GM12878 (cell line): ENCODE results near the gene NAA25. TPM values are rescaled to one million over a fixed set of nuclear protein-coding genes. Genes with fewer than 3 reads are reported as not detected.

ENCODE experiments used
- ATAC-seq: fragments of 200-7000 bp; cut with Tn5 transposase; 3 replicates; pipeline ENCODE4 v1.9.1; 2020; ENCODE audit warnings: mild to moderate bottlenecking, moderate library complexity
- BruUV-seq: library from RNA; stranded (reverse); fragments of 400-500 nt; replicated peaks from 2 replicates; lab custom pipeline; 2021; lab: Mats Ljungman, UMichigan
- CTCF ChIA-PET: fragments of 300-600 bp; sonication (Branson Sonifier 250); formaldehyde crosslinking; extraction: SDS; loops from one replicate; lab custom pipeline; 2021; ENCODE audit warnings: inconsistent platforms; lab: Yijun Ruan, JAX
- POLR2A ChIA-PET: fragments of 350-600 bp; formaldehyde crosslinking; extraction: SDS; loops from one replicate; lab custom pipeline; 2021; ENCODE audit warnings: inconsistent platforms; lab: Charles Lee
- RAD21 ChIA-PET: fragments of 300-600 bp; sonication (Branson Sonifier 250); formaldehyde crosslinking; loops from one replicate; lab custom pipeline; 2023; ENCODE audit warnings: antibody characterized with exemption; ENCODE audit not compliant: unreplicated experiment; lab: Charles Lee
- SMC1A ChIA-PET: fragments of 300-600 bp; sonication (Branson Sonifier 250); formaldehyde crosslinking; loops from one replicate; lab custom pipeline; 2023; ENCODE audit not compliant: unreplicated experiment, uncharacterized antibody; lab: Charles Lee
- DNase-seq: peaks from one replicate; pipeline ENCODE4 v3.0.0-alpha.2; 2011; ENCODE audit warnings: low read depth, low spot score
- FAIRE-seq: peaks from 3 replicates; lab custom pipeline; 2011; peaks lifted over from hg19 to GRCh38; lab: Jason Lieb, UNC
- H2AFZ ChIP-seq: 2 replicates; pipeline ENCODE4 v1.6.0; 2011; ENCODE audit warnings: low read depth, low read length, control low read depth; ENCODE audit not compliant: control insufficient read depth
- H3K27ac ChIP-seq: 2 replicates; pipeline ENCODE4 v1.5.1; 2011; ENCODE audit warnings: control low read depth; ENCODE audit not compliant: control insufficient read depth, insufficient read depth
- H3K27me3 ChIP-seq, 2 experiments: replicated peaks in 1 of 2; 2 replicates each; pipeline versions ENCODE4 v1.6.0 to v1.6.1; 2011; ENCODE audit warnings: low read length in 1 of 2; ENCODE audit not compliant: control insufficient read depth in 2 of 2, insufficient read depth in 2 of 2
- H3K36me3 ChIP-seq, 2 experiments: 2 replicates each; pipeline ENCODE4 v1.5.1; 2011; ENCODE audit warnings: low read length in 1 of 2; ENCODE audit not compliant: control insufficient read depth in 2 of 2, insufficient read depth in 2 of 2
- H3K4me1 ChIP-seq: 2 replicates; pipeline ENCODE4 v1.6.1; 2011; ENCODE audit warnings: mild to moderate bottlenecking, low read length, moderate library complexity, mixed read lengths; ENCODE audit not compliant: control insufficient read depth, insufficient read depth
- H3K4me2 ChIP-seq: 2 replicates; pipeline ENCODE4 v1.6.0; 2011; ENCODE audit warnings: control low read depth; ENCODE audit not compliant: control insufficient read depth, insufficient read depth
- H3K4me3 ChIP-seq: fragments of 200-600 bp; sonication (generic); 2 replicates; pipeline ENCODE4 v1.5.1; 2016
- H3K79me2 ChIP-seq: 2 replicates; pipeline ENCODE4 v1.6.0; 2011; ENCODE audit warnings: low read length; ENCODE audit not compliant: control insufficient read depth, insufficient read depth
- H3K9ac ChIP-seq: 2 replicates; pipeline ENCODE4 v1.8.0; 2011; ENCODE audit warnings: low read length, control low read depth, mixed read lengths; ENCODE audit not compliant: control insufficient read depth, insufficient read depth
- H3K9me3 ChIP-seq: replicated peaks from 3 replicates; pipeline ENCODE4 v1.5.1; 2011; ENCODE audit warnings: mild to moderate bottlenecking, low read length; ENCODE audit not compliant: control insufficient read depth, insufficient read depth
- H4K20me1 ChIP-seq: 2 replicates; pipeline ENCODE4 v1.6.0; 2011; ENCODE audit not compliant: control insufficient read depth, insufficient read depth
- CBFB ChIP-seq: IDR thresholded peaks from 2 replicates; pipeline ENCODE4 v1.6.1; 2016; ENCODE audit warnings: antibody characterized with exemption, low read depth
- CHD2 ChIP-seq: IDR thresholded peaks from 2 replicates; pipeline ENCODE4 v1.6.1; 2011; ENCODE audit warnings: low read depth, low read length, improper control_type of control experiment, borderline replicate concordance
- CREB1 ChIP-seq: IDR thresholded peaks from 2 replicates; pipeline ENCODE4 v1.6.1; 2012; ENCODE audit warnings: low read depth, mild to moderate bottlenecking, inconsistent platforms
- EED ChIP-seq: sonication (generic); IDR thresholded peaks from 2 replicates; pipeline ENCODE4 v1.6.1; 2016; ENCODE audit warnings: antibody characterized with exemption, low read depth
- FOXM1 ChIP-seq: IDR thresholded peaks from 2 replicates; pipeline ENCODE4 v1.6.1; 2012; ENCODE audit warnings: low read depth, mild to moderate bottlenecking, inconsistent platforms, low read length, moderate library complexity
- HCFC1 ChIP-seq: fragments of 150-350 bp; IDR thresholded peaks from 2 replicates; pipeline ENCODE4 v1.6.1; 2014; ENCODE audit warnings: low read length
- JUNB ChIP-seq: IDR thresholded peaks from 2 replicates; pipeline ENCODE4 v1.6.1; 2016; ENCODE audit warnings: antibody characterized with exemption, mild to moderate bottlenecking
- KAT2A ChIP-seq: conservative IDR thresholded peaks from 2 replicates; pipeline ENCODE4 v1.6.1; 2011; ENCODE audit warnings: low read depth, low read length; ENCODE audit not compliant: control insufficient read depth
- KDM1A ChIP-seq: fragments of 200-600 bp; sonication (generic); IDR thresholded peaks from 2 replicates; pipeline ENCODE4 v1.6.1; 2016; ENCODE audit warnings: borderline replicate concordance
- MYB ChIP-seq: fragments of 150-350 bp; IDR thresholded peaks from 2 replicates; pipeline ENCODE4 v1.6.1; 2014; ENCODE audit warnings: mild to moderate bottlenecking, low read depth, low read length, borderline replicate concordance
- NFYA ChIP-seq: IDR thresholded peaks from 2 replicates; pipeline ENCODE4 v1.6.1; 2011; ENCODE audit warnings: low read depth, mild to moderate bottlenecking, low read length, improper control_type of control experiment, borderline replicate concordance
- SIN3A ChIP-seq: IDR thresholded peaks from 2 replicates; pipeline ENCODE4 v1.6.1; 2012; ENCODE audit warnings: low read depth, low read length, improper control_type of control experiment
- SMC3 ChIP-seq: IDR thresholded peaks from 2 replicates; pipeline ENCODE4 v1.6.1; 2011; ENCODE audit warnings: low read length, improper control_type of control experiment, borderline replicate concordance
- SPI1 ChIP-seq: IDR thresholded peaks from 2 replicates; pipeline ENCODE4 v1.6.1; 2011; ENCODE audit warnings: low read depth, mild to moderate bottlenecking, low read length, moderate library complexity, borderline replicate concordance; ENCODE audit not compliant: insufficient read depth
- SUPT20H ChIP-seq: IDR thresholded peaks from 2 replicates; pipeline ENCODE4 v1.6.1; 2011; ENCODE audit warnings: low read depth, mild to moderate bottlenecking, low read length, moderate library complexity, borderline replicate concordance; ENCODE audit not compliant: control insufficient read depth
- TARDBP ChIP-seq: IDR thresholded peaks from 2 replicates; pipeline ENCODE4 v1.6.1; 2016; ENCODE audit warnings: borderline replicate concordance
- TCF3 ChIP-seq: IDR thresholded peaks from 2 replicates; pipeline ENCODE4 v1.6.1; 2012; ENCODE audit warnings: low read depth, mild to moderate bottlenecking, low read length, borderline replicate concordance; ENCODE audit not compliant: insufficient read depth
- TCF7 ChIP-seq: IDR thresholded peaks from 2 replicates; pipeline ENCODE4 v1.6.1; 2014; ENCODE audit warnings: antibody characterized with exemption, borderline replicate concordance
- WRNIP1 ChIP-seq: IDR thresholded peaks from 2 replicates; pipeline ENCODE4 v1.6.1; 2011; ENCODE audit warnings: low read depth, low read length, improper control_type of control experiment, borderline replicate concordance
- ZNF24 ChIP-seq: fragments of 450-650 bp; IDR thresholded peaks from 2 replicates; pipeline ENCODE4 v1.6.1; 2017; ENCODE audit warnings: antibody characterized with exemption, mild to moderate bottlenecking
- ZSCAN29 ChIP-seq: fragments of 450-650 bp; IDR thresholded peaks from 2 replicates; pipeline ENCODE4 v1.6.1; 2017; ENCODE audit warnings: mild to moderate bottlenecking, moderate library complexity
- WGBS: methylation state at CpG from one replicate; pipeline ENCODE4 v1.1.6; 2016; ENCODE audit warnings: low lambda C conversion rate; ENCODE audit not compliant: insufficient replicate concordance, insufficient coverage; ENCODE audit errors: missing lambda C conversion rate; 5-methylcytosine and 5-hydroxymethylcytosine counted together
- in situ Hi-C: fragments of 300-500 bp; cut with MboI; formaldehyde crosslinking; loops from 9 replicates; pipeline ENCODE4 v1.14.3; 2018; ENCODE audit warnings: mixed read lengths
- intact Hi-C: fragments of 100-400 bp; cut with micrococcal nuclease; formaldehyde crosslinking; loops from one replicate; pipeline ENCODE4 v1.14.2; 2022; ENCODE audit not compliant: unreplicated experiment
- polyA plus RNA-seq, 11 experiments: library from polyadenylated mRNA; depleted of rRNA in 4 of 11; unstranded in 6 of 11; stranded (reverse) in 5 of 11; fragments of >200 nt; fragmentation: Nextera tagmentation in 4 of 11; fragmentation: Illumina TruSeq in 1 of 11; extraction: Ambion mirVana in 4 of 11; extraction: Trizol in 1 of 11; gene quantifications; 1 replicate in 1 of 11; 2 replicates in 10 of 11; pipeline versions ENCODE4 v1.2.1 to v1.2.3, GENCODE V29; 2011 to 2016; ENCODE audit warnings: inconsistent platforms in 2 of 11, missing spikeins in 2 of 11, low read depth in 1 of 11
- total RNA-seq, 4 experiments: library from RNA; depleted of rRNA in 3 of 4; stranded (reverse); fragments of >200 nt in 3 of 4; fragmentation: Illumina TruSeq in 1 of 4; extraction: Trizol in 1 of 4; gene quantifications; 2 replicates each; pipeline versions ENCODE4 v1.2.1 to v1.2.3, GENCODE V29; 2013 to 2021
- TF ChIP-seq, protein P1 (sequence below): fragments of 450-650 bp; IDR thresholded peaks from 2 replicates; pipeline ENCODE4 v1.6.1; 2016; ENCODE audit warnings: mild to moderate bottlenecking
- TF ChIP-seq, protein P2 (sequence below): IDR thresholded peaks from 2 replicates; pipeline ENCODE4 v1.6.1; 2012; ENCODE audit warnings: low read depth, low read length, improper control_type of control experiment

NAA25 gene
- total and polyA plus RNA-seq, 10 of the 15 experiments (the other 5 are each of a cell fraction or from before 2014, with no cell fraction given) = 15.0 to 39.2 (median 29.4) TPM

DNA sequence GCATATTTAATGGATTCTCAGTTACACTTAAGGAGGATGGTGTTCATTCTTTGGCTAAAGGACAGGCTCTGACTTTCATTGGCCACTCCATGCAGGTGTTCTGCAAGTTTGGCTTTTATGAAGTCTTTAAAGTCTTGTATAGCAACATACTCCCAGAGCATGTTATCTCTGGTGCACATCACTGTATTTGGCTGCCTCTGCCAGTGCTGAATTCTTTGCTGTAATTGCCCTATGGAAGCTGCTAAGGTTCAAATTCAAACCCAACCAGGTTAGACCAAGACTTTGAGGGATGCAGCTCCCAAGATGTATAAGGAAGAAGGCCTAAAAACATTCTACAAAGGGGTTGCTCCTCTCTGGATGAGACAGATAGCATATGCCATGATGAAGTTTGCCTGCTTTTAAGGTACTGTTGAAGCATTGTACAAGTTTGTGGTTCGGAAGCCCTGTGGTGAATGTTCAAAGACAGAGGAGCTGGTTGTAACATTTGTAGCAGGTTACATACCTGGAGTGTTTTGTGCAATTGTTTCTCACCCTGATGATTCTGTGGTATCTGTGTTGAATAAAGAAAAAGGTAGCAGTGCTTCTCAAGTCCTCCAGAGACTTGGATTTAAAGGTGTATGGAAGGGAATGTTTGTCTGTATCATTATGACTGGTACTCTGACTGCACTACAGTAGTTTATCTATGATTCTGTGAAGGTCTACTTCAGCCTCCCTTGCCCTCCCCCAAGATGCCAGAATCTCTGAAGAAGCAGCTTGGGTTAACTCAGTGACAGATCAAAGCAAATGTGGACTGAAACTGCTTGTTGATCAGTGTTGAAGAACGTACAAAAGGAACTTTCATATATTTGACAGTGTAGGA lies 115.1 kb downstream of the NAA25 start:
- Histone ChIP-seq H3K79me2 (no peaks in the 10 kb centered on the region), H3K36me3 (no peaks in the 10 kb centered on the region), H4K20me1 (no peaks in the 10 kb centered on the region), H3K4me1 (peaks cover 32% of the 10 kb centered on the region), H3K4me3 (peak overlapping the region; percentile 49), H3K9ac (no peak overlapping the region), H2AFZ (no peak overlapping the region), H3K27me3 (no peaks in the 10 kb centered on the region), H3K27ac (no peak overlapping the region), H3K9me3 (no peaks in the 10 kb centered on the region), H3K4me2 (peak overlapping the region; percentile 85)
- ChIA-PET RAD21 (interaction anchor here (0.7 to 5.6 kb wide), 2 partner anchors 9 to 20 kb away, joined by 3 to 50 read pairs; partner anchors contain the start of genes ERP29 and TMEM116), POLR2A (interaction anchor here (1.2 to 2.6 kb wide), 4 partner anchors 14 to 21 kb away, joined by 3 to 9 read pairs (median 4); partner anchors contain the start of genes ERP29 and TMEM116), CTCF (interaction anchor here (0.7 to 3.8 kb wide), 5 partner anchors 11 to 240 kb away, joined by 3 to 18 read pairs (median 5); partner anchors contain the start of genes ERP29 and TMEM116), SMC1A (interaction anchor here (0.7 to 4.9 kb wide), 5 partner anchors 13 to 49 kb away, joined by 3 to 51 read pairs (median 3); partner anchors contain the start of genes ERP29 and TMEM116)
- WGBS = 48% methylated on average over 2 of the region's 2 CpGs
- DNase-seq (peak; percentile 43), FAIRE-seq (peak; percentile 18), ATAC-seq (peak; percentile 85)
- in situ Hi-C loops (no loop called here), intact Hi-C loops (loop anchor here (1.0 to 5.0 kb wide), 2 partner anchors 21 to 46 kb away; no protein-coding TSS in a partner anchor)
- no TSS peak for BruUV-seq
- TF ChIP-seq ZSCAN29 (no peak), KDM1A (no peak), NFYA (no peak), MYB (no peak), FOXM1 (no peak), HCFC1 (no peak), WRNIP1 (no peak), SUPT20H (no peak), TARDBP (no peak), KAT2A (no peak), TCF3 (no peak), CREB1 (no peak), EED (peak; percentile 44; the same call in 1 of the 2 replicates), JUNB (peak; percentile 39; the same call in 1 of the 2 replicates), SPI1 (no peak), CBFB (no peak), CHD2 (0 out of 2 replicates have a peak, but pooled peaks have one; percentile 34), ZNF24 (no peak), TCF7 (peak; percentile 84), SIN3A (no peak), SMC3 (no peak)
- TF ChIP-seq, protein P1, sequence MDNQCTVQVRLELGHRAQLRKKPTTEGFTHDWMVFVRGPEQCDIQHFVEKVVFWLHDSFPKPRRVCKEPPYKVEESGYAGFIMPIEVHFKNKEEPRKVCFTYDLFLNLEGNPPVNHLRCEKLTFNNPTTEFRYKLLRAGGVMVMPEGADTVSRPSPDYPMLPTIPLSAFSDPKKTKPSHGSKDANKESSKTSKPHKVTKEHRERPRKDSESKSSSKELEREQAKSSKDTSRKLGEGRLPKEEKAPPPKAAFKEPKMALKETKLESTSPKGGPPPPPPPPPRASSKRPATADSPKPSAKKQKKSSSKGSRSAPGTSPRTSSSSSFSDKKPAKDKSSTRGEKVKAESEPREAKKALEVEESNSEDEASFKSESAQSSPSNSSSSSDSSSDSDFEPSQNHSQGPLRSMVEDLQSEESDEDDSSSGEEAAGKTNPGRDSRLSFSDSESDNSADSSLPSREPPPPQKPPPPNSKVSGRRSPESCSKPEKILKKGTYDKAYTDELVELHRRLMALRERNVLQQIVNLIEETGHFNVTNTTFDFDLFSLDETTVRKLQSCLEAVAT = peak; percentile 93
- TF ChIP-seq, protein P2, sequence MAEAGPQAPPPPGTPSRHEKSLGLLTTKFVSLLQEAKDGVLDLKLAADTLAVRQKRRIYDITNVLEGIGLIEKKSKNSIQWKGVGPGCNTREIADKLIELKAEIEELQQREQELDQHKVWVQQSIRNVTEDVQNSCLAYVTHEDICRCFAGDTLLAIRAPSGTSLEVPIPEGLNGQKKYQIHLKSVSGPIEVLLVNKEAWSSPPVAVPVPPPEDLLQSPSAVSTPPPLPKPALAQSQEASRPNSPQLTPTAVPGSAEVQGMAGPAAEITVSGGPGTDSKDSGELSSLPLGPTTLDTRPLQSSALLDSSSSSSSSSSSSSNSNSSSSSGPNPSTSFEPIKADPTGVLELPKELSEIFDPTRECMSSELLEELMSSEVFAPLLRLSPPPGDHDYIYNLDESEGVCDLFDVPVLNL = no peak
